ENCODE data around the gene NR1H3.

Gene NR1H3

DNA sequence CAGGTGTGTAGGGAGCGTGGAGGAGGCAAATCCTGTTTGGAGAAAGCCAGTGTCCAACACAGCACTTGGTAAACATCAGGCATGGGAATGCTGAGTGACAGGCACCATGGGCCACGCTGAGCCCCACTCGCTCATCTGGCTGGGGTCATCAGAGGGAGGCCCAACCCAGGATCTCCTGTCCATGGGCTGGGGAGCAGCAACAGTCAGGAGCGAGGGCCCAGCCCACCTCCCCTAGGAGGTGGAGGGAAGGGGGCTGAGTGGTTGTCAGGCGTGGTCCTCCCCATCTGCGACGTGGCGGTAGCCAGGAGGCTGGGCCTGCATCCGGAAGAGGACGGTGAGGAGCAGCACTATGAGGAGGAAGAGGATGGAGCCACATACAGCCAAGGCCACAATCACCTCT is 17.9 kb upstream of the NR1H3 start:
- no peak overlapping the region for H2AFZ ChIP-seq (ENCODE audit: insufficient read depth, low read length, poor library complexity)
- no peak overlapping the region for H3K18ac ChIP-seq (ENCODE audit: low read length)
- no peak overlapping the region for H4K12ac ChIP-seq (ENCODE audit: low read depth, low read length)
- no peaks in the 10 kb centered on the region for H3K27me3 ChIP-seq (ENCODE audit: insufficient read depth, low read length)
- H3K79me2 ChIP-seq (ENCODE audit: control insufficient read depth, insufficient read depth, low read length, poor library complexity) = no peaks in the 10 kb centered on the region
- peaks cover 36 to 57% of the 10 kb centered on the region in 2 experiments for H3K36me3 ChIP-seq (ENCODE audit: control insufficient read depth in 1 of 2, insufficient read depth in 2 of 2, low read length in 2 of 2)
- H3K4me1 ChIP-seq (ENCODE audit: control insufficient read depth in 1 of 2, insufficient read depth in 2 of 2, low read length in 2 of 2) = peaks cover 5 to 6% of the 10 kb centered on the region in 2 experiments
- H3K9ac ChIP-seq (ENCODE audit: low read length) = no peak overlapping the region
- no peak overlapping the region for H3K23ac ChIP-seq (ENCODE audit: low read length)
- no peak for DNase-seq
- no peak overlapping the region for H2AK5ac ChIP-seq (ENCODE audit: low read length)
- no peak overlapping the region for H4K91ac ChIP-seq (ENCODE audit: low read depth, low read length)
- peaks cover 4% of the 10 kb centered on the region for H3K79me1 ChIP-seq (ENCODE audit: low read length)
- no peak overlapping the region for H3K27ac ChIP-seq (ENCODE audit: low read depth, low read length)
- H4K8ac ChIP-seq (ENCODE audit: low read depth, low read length) = no peak overlapping the region
- no peaks in the 10 kb centered on the region for H3K9me3 ChIP-seq (ENCODE audit: insufficient read depth, low read depth, low read length)
- H2BK12ac ChIP-seq (ENCODE audit: low read length) = no peak overlapping the region
- H2BK5ac ChIP-seq (ENCODE audit: low read depth, low read length, poor library complexity) = no peak overlapping the region
- H2BK120ac ChIP-seq (ENCODE audit: insufficient read depth, low read length, poor library complexity) = no peak overlapping the region
- no peak overlapping the region for H3K4me2 ChIP-seq (ENCODE audit: low read length)
- no peak overlapping the region for H3K14ac ChIP-seq (ENCODE audit: low read length)
- H3K4me3 ChIP-seq (ENCODE audit: low read depth, low read length) = no peak overlapping the region
- WGBS (ENCODE audit: extremely low coverage, insufficient coverage, insufficient read length) = no CpG with 5 or more reads among the region's 10 CpGs
- H3K4ac ChIP-seq (ENCODE audit: low read depth, low read length) = no peak overlapping the region

GRCh38 chr11:47241841-47242301 is 15.9 kb upstream of the NR1H3 start:
- H2BK12ac ChIP-seq (ENCODE audit: low read length) = no peak overlapping the region
- H2AFZ ChIP-seq (ENCODE audit: insufficient read depth, low read length, poor library complexity) = no peak overlapping the region
- H2AK5ac ChIP-seq (ENCODE audit: low read length) = no peak overlapping the region
- no peak overlapping the region for H3K4me3 ChIP-seq (ENCODE audit: low read depth, low read length)
- H4K8ac ChIP-seq (ENCODE audit: low read depth, low read length) = no peak overlapping the region
- H3K14ac ChIP-seq (ENCODE audit: low read length) = no peak overlapping the region
- no peaks in the 10 kb centered on the region for H3K9me3 ChIP-seq (ENCODE audit: insufficient read depth, low read depth, low read length)
- H3K27me3 ChIP-seq (ENCODE audit: insufficient read depth, low read length) = no peaks in the 10 kb centered on the region
- H3K79me2 ChIP-seq (ENCODE audit: control insufficient read depth, insufficient read depth, low read length, poor library complexity) = no peaks in the 10 kb centered on the region
- DNase-seq = peak; percentile 37 to 58
- no peak overlapping the region for H4K91ac ChIP-seq (ENCODE audit: low read depth, low read length)
- H3K4me2 ChIP-seq (ENCODE audit: low read length) = no peak overlapping the region
- H2BK5ac ChIP-seq (ENCODE audit: low read depth, low read length, poor library complexity) = no peak overlapping the region
- peaks cover 47 to 65% of the 10 kb centered on the region in 2 experiments for H3K36me3 ChIP-seq (ENCODE audit: control insufficient read depth in 1 of 2, insufficient read depth in 2 of 2, low read length in 2 of 2)
- no peaks in the 10 kb centered on the region for H3K4me1 ChIP-seq (ENCODE audit: control insufficient read depth in 1 of 2, insufficient read depth in 2 of 2, low read length in 2 of 2)
- WGBS (ENCODE audit: extremely low coverage, insufficient coverage, insufficient read length) = no CpG with 5 or more reads among the region's 3 CpGs
- H3K79me1 ChIP-seq (ENCODE audit: low read length) = no peaks in the 10 kb centered on the region
- no peak overlapping the region for H3K23ac ChIP-seq (ENCODE audit: low read length)
- H3K27ac ChIP-seq (ENCODE audit: low read depth, low read length) = no peak overlapping the region
- no peak overlapping the region for H3K4ac ChIP-seq (ENCODE audit: low read depth, low read length)
- H3K9ac ChIP-seq (ENCODE audit: low read length) = no peak overlapping the region
- no peak overlapping the region for H3K18ac ChIP-seq (ENCODE audit: low read length)
- no peak overlapping the region for H2BK120ac ChIP-seq (ENCODE audit: insufficient read depth, low read length, poor library complexity)
- no peak overlapping the region for H4K12ac ChIP-seq (ENCODE audit: low read depth, low read length)

DNA sequence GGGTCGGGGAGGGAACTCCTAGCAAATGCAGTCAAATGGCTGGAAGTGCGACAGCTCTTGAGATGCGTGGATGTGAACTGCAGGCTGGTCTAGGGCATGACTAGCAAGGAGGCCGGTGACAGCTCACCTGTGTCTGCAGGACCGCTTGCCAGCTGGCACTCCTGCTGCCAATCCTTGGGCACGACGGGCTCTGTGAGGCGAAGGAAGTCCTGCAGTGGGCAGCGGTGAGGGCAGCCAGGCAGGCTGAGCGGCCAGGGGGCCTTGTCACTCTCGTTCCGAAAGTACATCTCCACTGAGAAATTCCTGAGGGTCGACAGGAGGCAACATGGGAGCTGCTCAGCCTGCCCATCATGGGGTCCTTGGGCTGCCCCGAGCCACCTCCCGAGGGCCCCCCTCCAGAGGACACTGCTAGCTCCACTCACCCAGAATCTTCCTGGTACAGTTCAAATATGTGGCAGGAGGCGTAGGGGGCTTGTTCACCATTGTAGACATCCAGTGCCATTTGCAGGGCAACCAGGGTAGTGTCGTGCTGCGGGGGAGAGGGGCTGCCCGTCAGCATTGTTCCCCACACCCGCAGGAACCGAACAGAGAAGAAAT is 15.1 kb upstream of the NR1H3 start:
- H3K4me3 ChIP-seq (ENCODE audit: low read depth, low read length) = no peak overlapping the region
- no peak for DNase-seq
- no peak overlapping the region for H3K27ac ChIP-seq (ENCODE audit: low read depth, low read length)
- H3K4ac ChIP-seq (ENCODE audit: low read depth, low read length) = no peak overlapping the region
- H3K79me1 ChIP-seq (ENCODE audit: low read length) = no peaks in the 10 kb centered on the region
- WGBS (ENCODE audit: extremely low coverage, insufficient coverage, insufficient read length) = no CpG with 5 or more reads among the region's 21 CpGs
- no peak overlapping the region for H4K8ac ChIP-seq (ENCODE audit: low read depth, low read length)
- no peaks in the 10 kb centered on the region for H3K79me2 ChIP-seq (ENCODE audit: control insufficient read depth, insufficient read depth, low read length, poor library complexity)
- no peak overlapping the region for H4K91ac ChIP-seq (ENCODE audit: low read depth, low read length)
- H2AK5ac ChIP-seq (ENCODE audit: low read length) = no peak overlapping the region
- no peak overlapping the region for H2BK120ac ChIP-seq (ENCODE audit: insufficient read depth, low read length, poor library complexity)
- H3K9ac ChIP-seq (ENCODE audit: low read length) = no peak overlapping the region
- no peak overlapping the region for H4K12ac ChIP-seq (ENCODE audit: low read depth, low read length)
- no peak overlapping the region for H3K14ac ChIP-seq (ENCODE audit: low read length)
- peaks cover 47 to 67% of the 10 kb centered on the region in 2 experiments for H3K36me3 ChIP-seq (ENCODE audit: control insufficient read depth in 1 of 2, insufficient read depth in 2 of 2, low read length in 2 of 2)
- H3K18ac ChIP-seq (ENCODE audit: low read length) = no peak overlapping the region
- no peak overlapping the region for H3K4me2 ChIP-seq (ENCODE audit: low read length)
- no peak overlapping the region for H2BK5ac ChIP-seq (ENCODE audit: low read depth, low read length, poor library complexity)
- no peaks in the 10 kb centered on the region for H3K9me3 ChIP-seq (ENCODE audit: insufficient read depth, low read depth, low read length)
- H3K27me3 ChIP-seq (ENCODE audit: insufficient read depth, low read length) = no peaks in the 10 kb centered on the region
- H3K23ac ChIP-seq (ENCODE audit: low read length) = no peak overlapping the region
- no peak overlapping the region for H2AFZ ChIP-seq (ENCODE audit: insufficient read depth, low read length, poor library complexity)
- H2BK12ac ChIP-seq (ENCODE audit: low read length) = no peak overlapping the region
- peaks cover 0 to under 1% of the 10 kb centered on the region in 2 experiments for H3K4me1 ChIP-seq (ENCODE audit: control insufficient read depth in 1 of 2, insufficient read depth in 2 of 2, low read length in 2 of 2)

DNA sequence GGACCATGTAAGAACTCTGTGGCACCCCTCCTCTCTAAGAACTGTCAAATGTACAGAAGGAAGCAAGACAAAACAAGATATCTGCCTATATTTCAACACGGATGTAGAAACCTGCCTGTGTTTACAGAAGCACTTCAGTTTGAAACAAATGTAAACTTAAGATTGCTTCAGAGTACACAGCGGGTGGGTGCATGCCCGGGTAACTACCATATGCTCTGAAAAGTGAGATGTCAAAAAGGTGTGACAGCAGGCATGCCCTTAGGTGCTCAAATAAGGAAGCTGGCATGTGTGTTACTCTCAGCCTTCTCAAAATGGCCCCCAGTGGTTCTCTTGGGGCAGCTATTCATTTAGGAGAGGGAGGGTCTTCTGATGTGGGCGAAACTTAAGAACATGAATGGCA is 14.3 kb upstream of the NR1H3 start:
- H3K27me3 ChIP-seq (ENCODE audit: insufficient read depth, low read length) = no peaks in the 10 kb centered on the region
- peaks cover 2% of the 10 kb centered on the region for H3K79me2 ChIP-seq (ENCODE audit: control insufficient read depth, insufficient read depth, low read length, poor library complexity)
- no peak for DNase-seq
- no peaks in the 10 kb centered on the region for H3K9me3 ChIP-seq (ENCODE audit: insufficient read depth, low read depth, low read length)
- no peak overlapping the region for H3K4me3 ChIP-seq (ENCODE audit: low read depth, low read length)
- H3K14ac ChIP-seq (ENCODE audit: low read length) = no peak overlapping the region
- no peak overlapping the region for H3K4ac ChIP-seq (ENCODE audit: low read depth, low read length)
- H3K27ac ChIP-seq (ENCODE audit: low read depth, low read length) = no peak overlapping the region
- H2BK12ac ChIP-seq (ENCODE audit: low read length) = no peak overlapping the region
- no peak overlapping the region for H2AK5ac ChIP-seq (ENCODE audit: low read length)
- no peak overlapping the region for H3K9ac ChIP-seq (ENCODE audit: low read length)
- H2BK120ac ChIP-seq (ENCODE audit: insufficient read depth, low read length, poor library complexity) = no peak overlapping the region
- H4K91ac ChIP-seq (ENCODE audit: low read depth, low read length) = no peak overlapping the region
- no peak overlapping the region for H3K4me2 ChIP-seq (ENCODE audit: low read length)
- H3K23ac ChIP-seq (ENCODE audit: low read length) = no peak overlapping the region
- peaks cover 4 to 7% of the 10 kb centered on the region in 2 experiments for H3K4me1 ChIP-seq (ENCODE audit: control insufficient read depth in 1 of 2, insufficient read depth in 2 of 2, low read length in 2 of 2)
- H3K36me3 ChIP-seq (ENCODE audit: control insufficient read depth in 1 of 2, insufficient read depth in 2 of 2, low read length in 2 of 2) = peaks cover 45 to 62% of the 10 kb centered on the region in 2 experiments
- H2BK5ac ChIP-seq (ENCODE audit: low read depth, low read length, poor library complexity) = no peak overlapping the region
- H4K12ac ChIP-seq (ENCODE audit: low read depth, low read length) = no peak overlapping the region
- no peak overlapping the region for H4K8ac ChIP-seq (ENCODE audit: low read depth, low read length)
- no peak overlapping the region for H2AFZ ChIP-seq (ENCODE audit: insufficient read depth, low read length, poor library complexity)
- no peak overlapping the region for H3K18ac ChIP-seq (ENCODE audit: low read length)
- WGBS (ENCODE audit: extremely low coverage, insufficient coverage, insufficient read length) = no CpG with 5 or more reads among the region's 4 CpGs
- peaks cover 3% of the 10 kb centered on the region for H3K79me1 ChIP-seq (ENCODE audit: low read length)

Data from trophoblast cell (in vitro differentiated cells and primary cell).